ENCODE measurements around the gene BTBD16. TPM values are rescaled to one million over a fixed set of nuclear protein-coding genes. Genes with fewer than 3 reads are reported as not detected.

The BTBD16 gene
- polyA plus RNA-seq, 1 experiment = not detected

DNA sequence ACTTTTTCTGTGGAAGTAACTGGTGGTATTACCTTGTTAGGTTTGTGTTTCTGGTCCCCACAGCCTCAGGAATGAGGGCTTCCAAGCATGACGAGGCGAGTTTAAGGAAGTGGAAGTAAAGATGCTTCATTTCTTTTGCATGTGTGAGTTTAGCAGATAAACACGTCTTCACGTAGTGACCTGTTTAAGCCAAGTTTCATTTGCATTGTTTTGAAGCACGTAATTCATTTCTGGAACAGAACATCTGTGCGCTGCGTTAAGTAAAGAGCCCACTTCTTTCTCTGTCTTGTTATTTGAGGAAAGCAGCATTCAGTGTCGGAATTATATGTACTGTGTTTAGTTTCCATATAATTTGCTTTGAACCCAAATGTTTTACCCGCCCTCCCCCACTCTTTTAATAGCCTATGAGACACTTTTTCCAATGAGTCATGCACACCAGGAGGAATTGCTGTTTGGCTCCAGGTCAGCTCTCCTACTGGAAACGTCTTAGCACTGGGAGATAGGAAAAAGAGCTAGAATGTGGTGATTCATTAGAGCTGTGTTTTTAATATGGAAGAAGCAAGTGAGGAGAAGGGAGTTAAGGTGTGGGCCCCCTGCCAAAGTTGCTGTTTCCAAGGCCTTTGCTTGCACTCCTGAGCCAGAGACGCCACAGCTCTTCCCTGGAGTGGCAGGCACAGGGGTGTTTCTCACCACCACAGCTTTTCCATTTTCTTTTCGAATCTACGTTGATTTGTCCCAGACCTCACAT lies 36.7 kb downstream of the BTBD16 start:
- Histone ChIP-seq H3K27me3 (ENCODE audit: control insufficient read depth, insufficient read depth, low read length) (no peaks in the 10 kb centered on the region), H3K9me3 (ENCODE audit: control insufficient read depth, insufficient read depth, low read length) (no peaks in the 10 kb centered on the region; the same call in 1 of the 2 replicates), H3K27ac (ENCODE audit: low read depth, low read length) (peak overlapping the region; percentile 83), H3K4me3 (ENCODE audit: low read depth, low read length) (peak overlapping the region; percentile 32)
- TF ChIP-seq, protein P1, sequence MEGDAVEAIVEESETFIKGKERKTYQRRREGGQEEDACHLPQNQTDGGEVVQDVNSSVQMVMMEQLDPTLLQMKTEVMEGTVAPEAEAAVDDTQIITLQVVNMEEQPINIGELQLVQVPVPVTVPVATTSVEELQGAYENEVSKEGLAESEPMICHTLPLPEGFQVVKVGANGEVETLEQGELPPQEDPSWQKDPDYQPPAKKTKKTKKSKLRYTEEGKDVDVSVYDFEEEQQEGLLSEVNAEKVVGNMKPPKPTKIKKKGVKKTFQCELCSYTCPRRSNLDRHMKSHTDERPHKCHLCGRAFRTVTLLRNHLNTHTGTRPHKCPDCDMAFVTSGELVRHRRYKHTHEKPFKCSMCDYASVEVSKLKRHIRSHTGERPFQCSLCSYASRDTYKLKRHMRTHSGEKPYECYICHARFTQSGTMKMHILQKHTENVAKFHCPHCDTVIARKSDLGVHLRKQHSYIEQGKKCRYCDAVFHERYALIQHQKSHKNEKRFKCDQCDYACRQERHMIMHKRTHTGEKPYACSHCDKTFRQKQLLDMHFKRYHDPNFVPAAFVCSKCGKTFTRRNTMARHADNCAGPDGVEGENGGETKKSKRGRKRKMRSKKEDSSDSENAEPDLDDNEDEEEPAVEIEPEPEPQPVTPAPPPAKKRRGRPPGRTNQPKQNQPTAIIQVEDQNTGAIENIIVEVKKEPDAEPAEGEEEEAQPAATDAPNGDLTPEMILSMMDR (IDR thresholded peaks at IDR 0.05; ENCODE audit: low read depth, low read length) = no peak
- ChIA-PET CTCF (interaction anchor here (0.5 to 7.0 kb wide), 9 partner anchors 10 to 346 kb away, joined by 3 to 56 read pairs (median 5); no protein-coding TSS in a partner anchor), POLR2A (no interaction called here)
- DNase-seq (ENCODE audit: low read depth, low spot score) = peak; percentile 76

DNA sequence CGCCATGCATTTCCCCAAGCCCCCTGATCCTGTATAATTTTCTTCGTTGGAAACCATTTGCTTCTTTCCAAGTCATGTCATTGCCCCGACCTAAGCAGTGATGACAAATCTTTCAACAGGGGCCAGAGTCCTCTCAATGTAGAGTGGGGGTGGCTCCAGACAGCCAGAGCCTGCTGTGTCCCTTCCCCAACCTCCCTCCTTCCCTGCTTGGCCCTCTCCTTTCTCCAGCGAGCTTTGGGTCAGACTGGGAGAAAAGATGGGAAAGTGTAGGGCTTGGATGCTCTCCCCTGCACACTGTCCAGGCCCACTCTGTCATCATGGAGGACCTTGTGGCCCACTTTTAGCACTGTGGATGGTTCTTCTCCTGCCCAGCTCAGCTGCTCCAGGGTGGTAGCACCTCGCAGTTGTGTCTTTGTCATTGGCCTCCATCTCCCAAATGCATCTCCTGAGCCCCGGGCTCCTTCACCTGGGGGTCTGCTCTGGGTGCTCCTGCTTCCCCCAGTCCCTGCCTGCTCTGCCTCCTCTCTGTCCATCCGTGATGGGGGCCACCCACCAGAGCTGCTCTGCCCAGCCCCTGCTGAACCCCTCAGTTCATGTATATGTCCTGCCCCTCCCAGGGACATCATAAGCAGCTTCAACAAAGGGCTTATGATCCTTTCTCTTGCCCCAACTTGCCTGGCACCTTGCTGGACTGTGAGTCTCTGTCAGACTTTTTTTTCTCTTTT lies 37.5 kb downstream of the BTBD16 start:
- H3K4me3 ChIP-seq (ENCODE audit: low read depth, low read length) = no peak overlapping the region; the same call in 1 of the 2 replicates
- ChIA-PET CTCF (interaction anchor here (0.6 to 7.0 kb wide), 9 partner anchors 11 to 257 kb away, joined by 3 to 56 read pairs (median 8); no protein-coding TSS in a partner anchor), POLR2A (no interaction called here)

DNA sequence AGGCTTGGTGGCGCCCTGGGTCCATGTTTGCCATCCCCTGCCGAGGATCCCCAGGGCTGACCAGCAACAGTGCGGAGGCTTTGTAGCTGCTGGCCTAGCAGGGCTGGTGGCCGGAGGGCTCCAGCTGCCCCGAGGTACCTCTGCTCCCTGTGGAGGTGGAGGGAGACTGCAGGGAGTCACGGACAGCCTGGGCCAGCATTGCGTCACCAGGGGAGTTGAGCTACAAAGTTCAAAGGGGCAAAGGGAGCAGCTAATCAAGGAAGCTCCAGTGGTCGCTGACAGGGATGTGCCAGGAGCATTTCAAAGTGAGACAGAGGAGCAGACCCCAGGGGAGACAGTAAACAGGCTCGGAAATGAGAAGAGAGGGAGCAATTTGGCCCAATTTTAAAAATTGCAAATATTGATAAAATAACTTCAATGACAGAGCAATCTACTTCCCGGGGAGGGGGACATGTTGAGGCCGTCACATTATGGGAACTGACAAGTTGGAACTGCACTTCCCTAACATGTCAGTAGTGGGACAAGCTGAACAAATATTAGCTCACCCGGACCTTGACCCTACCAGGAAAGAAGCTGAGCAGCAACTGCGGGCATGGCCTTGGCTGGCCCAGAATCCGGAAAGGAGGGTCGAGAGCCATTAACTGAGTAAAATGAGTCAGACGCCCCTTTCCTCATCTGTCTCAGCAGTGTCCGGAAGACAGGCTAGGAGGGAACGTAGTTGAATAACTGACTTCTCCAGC lies 39.4 kb downstream of the BTBD16 start:
- no peak overlapping the region for H3K4me3 ChIP-seq (ENCODE audit: low read depth, low read length)
- no peak for DNase-seq (ENCODE audit: low read depth, low spot score)
- ChIA-PET POLR2A (no interaction called here), CTCF (interaction anchor here (0.6 to 7.0 kb wide), 7 partner anchors 13 to 259 kb away, joined by 3 to 56 read pairs (median 5); no protein-coding TSS in a partner anchor)
- H3K27ac ChIP-seq (ENCODE audit: low read depth, low read length) = no peak overlapping the region
- H3K27me3 ChIP-seq (ENCODE audit: control insufficient read depth, insufficient read depth, low read length) = no peaks in the 10 kb centered on the region
- TF ChIP-seq, protein P1 (IDR thresholded peaks at IDR 0.05; ENCODE audit: low read depth, low read length) = no peak
- no peaks in the 10 kb centered on the region; the same call in 1 of the 2 replicates for H3K9me3 ChIP-seq (ENCODE audit: control insufficient read depth, insufficient read depth, low read length)

More for the DNA sequence above, 37.5 kb downstream of the BTBD16 start:
- no peaks in the 10 kb centered on the region; the same call in 1 of the 2 replicates for H3K9me3 ChIP-seq (ENCODE audit: control insufficient read depth, insufficient read depth, low read length)
- no peaks in the 10 kb centered on the region for H3K27me3 ChIP-seq (ENCODE audit: control insufficient read depth, insufficient read depth, low read length)
- DNase-seq (ENCODE audit: low read depth, low spot score) = no peak
- TF ChIP-seq, protein P1 (IDR thresholded peaks at IDR 0.05; ENCODE audit: low read depth, low read length) = no peak
- H3K27ac ChIP-seq (ENCODE audit: low read depth, low read length) = peak overlapping the region; percentile 83

DNA sequence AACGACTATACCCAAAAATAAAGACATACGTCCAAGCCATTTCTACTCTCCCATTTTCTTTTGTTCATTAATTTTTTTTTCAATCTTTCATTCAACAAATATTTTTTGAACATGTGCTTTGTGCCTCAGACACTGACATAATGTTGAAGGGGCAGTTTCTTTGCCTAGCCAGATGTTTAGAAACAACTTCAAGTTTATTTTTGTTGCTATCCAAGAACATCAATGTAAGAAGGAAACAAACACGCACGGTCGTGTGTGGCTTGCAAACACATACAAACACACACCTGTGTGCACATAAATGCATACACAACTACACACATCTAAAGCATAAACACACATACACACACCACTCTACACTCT lies 39.9 kb downstream of the BTBD16 start:
- H3K4me3 ChIP-seq (ENCODE audit: low read depth, low read length) = no peak overlapping the region
- no peaks in the 10 kb centered on the region; the same call in 1 of the 2 replicates for H3K9me3 ChIP-seq (ENCODE audit: control insufficient read depth, insufficient read depth, low read length)
- TF ChIP-seq, protein P1 (IDR thresholded peaks at IDR 0.05; ENCODE audit: low read depth, low read length) = no peak
- no peaks in the 10 kb centered on the region for H3K27me3 ChIP-seq (ENCODE audit: control insufficient read depth, insufficient read depth, low read length)
- POLR2A ChIA-PET = no interaction called here
- CTCF ChIA-PET = interaction anchor here (0.6 to 7.0 kb wide), 7 partner anchors 13 to 259 kb away, joined by 3 to 56 read pairs (median 6); no protein-coding TSS in a partner anchor
- H3K27ac ChIP-seq (ENCODE audit: low read depth, low read length) = no peak overlapping the region
- DNase-seq (ENCODE audit: low read depth, low spot score) = no peak

Data from AG04450 (cell line).